ENCODE data around the gene BFAR.

The BFAR gene, protein sequence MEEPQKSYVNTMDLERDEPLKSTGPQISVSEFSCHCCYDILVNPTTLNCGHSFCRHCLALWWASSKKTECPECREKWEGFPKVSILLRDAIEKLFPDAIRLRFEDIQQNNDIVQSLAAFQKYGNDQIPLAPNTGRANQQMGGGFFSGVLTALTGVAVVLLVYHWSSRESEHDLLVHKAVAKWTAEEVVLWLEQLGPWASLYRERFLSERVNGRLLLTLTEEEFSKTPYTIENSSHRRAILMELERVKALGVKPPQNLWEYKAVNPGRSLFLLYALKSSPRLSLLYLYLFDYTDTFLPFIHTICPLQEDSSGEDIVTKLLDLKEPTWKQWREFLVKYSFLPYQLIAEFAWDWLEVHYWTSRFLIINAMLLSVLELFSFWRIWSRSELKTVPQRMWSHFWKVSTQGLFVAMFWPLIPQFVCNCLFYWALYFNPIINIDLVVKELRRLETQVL

GRCh38 chr16:14632693-14633569, at the start of gene BFAR:
BFAR (plus strand) TSS chr16:14632951; CDS start chr16:14644347, 11,396 bp downstream.
- TF ChIP-seq, protein P1, sequence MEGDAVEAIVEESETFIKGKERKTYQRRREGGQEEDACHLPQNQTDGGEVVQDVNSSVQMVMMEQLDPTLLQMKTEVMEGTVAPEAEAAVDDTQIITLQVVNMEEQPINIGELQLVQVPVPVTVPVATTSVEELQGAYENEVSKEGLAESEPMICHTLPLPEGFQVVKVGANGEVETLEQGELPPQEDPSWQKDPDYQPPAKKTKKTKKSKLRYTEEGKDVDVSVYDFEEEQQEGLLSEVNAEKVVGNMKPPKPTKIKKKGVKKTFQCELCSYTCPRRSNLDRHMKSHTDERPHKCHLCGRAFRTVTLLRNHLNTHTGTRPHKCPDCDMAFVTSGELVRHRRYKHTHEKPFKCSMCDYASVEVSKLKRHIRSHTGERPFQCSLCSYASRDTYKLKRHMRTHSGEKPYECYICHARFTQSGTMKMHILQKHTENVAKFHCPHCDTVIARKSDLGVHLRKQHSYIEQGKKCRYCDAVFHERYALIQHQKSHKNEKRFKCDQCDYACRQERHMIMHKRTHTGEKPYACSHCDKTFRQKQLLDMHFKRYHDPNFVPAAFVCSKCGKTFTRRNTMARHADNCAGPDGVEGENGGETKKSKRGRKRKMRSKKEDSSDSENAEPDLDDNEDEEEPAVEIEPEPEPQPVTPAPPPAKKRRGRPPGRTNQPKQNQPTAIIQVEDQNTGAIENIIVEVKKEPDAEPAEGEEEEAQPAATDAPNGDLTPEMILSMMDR (IDR thresholded peaks at IDR 0.05; ENCODE audit: low read depth, low read length) = no peak
- peak; percentile 92 for DNase-seq (ENCODE audit: extremely low read depth, low read depth)

- no peak for DNase-seq (ENCODE audit: extremely low read depth, low read depth)
- TF ChIP-seq, protein P1 (IDR thresholded peaks at IDR 0.05; ENCODE audit: low read depth, low read length) = no peak
Measured at GRCh38 chr16:14585287-14585686, 47.5 kb upstream of the BFAR start.

DNA sequence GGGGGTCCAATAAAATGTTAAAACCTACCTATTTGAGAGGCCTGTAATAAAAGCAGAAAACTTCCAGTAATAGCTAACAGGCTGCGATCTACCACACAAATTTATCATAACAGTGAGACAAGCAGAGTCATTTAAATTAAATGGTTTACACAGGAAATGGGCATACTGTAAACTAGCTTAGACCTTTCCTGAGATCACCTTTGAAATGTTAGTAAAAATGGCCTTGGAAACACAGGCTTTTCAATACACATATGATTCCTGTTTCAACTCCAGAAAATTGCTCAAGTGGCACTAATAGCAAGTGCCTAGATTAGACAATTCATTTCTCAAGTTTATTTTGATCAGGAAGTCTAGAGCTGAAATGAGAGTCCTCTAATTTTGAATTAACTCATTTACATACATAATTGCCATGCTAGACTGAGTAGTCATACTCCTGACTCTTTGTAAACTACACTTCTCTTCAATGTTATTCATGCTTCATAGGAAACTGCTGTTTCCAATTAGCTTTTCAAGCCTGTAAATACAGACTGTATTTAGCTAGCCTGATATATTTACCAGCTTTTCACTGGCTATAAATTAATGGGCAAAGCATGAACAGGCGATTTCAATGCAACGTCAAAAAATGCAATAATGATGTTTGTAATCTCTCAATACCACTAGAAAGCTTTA, 46.0 kb upstream of the BFAR start:
- peak; percentile 15 for DNase-seq (ENCODE audit: extremely low read depth, low read depth)
- TF ChIP-seq, protein P1 (IDR thresholded peaks at IDR 0.05; ENCODE audit: low read depth, low read length) = no peak

DNA sequence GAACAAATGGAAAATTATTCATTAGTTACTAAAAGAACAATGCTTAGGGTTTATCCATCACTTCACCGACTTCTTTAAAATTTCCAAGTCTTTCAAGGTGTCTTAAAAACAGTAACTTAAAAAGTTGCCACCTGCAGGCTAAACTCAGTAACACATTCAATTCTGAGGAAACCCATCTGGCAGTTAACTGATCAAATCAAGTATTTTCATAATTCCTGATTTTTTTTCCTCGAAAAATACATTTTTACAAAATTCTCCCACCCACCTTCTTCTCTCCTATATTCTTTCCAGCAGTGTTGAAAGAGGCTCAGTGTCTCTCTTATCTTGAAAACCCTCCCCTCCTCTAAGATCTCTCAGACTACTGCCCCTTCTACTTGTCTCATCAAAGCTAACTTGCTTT, 32.6 kb upstream of the BFAR start:
- TF ChIP-seq, protein P1 (IDR thresholded peaks at IDR 0.05; ENCODE audit: low read depth, low read length) = peak; percentile 26
- DNase-seq (ENCODE audit: extremely low read depth, low read depth) = peak; percentile 2

GRCh38 chr16:14602443-14602963, 30.2 kb upstream of the BFAR start:
- TF ChIP-seq, protein P1 (IDR thresholded peaks at IDR 0.05; ENCODE audit: low read depth, low read length) = no peak
- DNase-seq (ENCODE audit: extremely low read depth, low read depth) = no peak

DNA sequence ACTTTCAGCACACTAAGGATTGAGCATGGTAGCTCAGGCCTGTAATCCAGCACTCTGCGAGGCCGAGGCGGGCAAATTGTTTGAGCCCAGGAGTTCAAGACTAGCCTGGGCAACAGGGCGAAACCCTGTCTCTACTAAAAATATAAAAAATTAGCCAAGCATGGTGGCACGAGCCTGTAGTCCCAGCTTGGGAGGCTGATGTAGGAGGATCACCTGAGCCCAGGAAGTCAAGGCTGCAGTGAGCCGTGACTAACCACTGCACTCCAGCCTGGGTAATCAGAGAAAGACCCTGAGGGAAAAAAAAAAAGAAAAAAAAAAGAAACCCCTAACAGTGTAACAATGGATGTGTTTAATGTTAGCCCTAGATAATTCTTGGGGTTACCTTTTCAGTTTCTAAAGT, 26.6 kb upstream of the BFAR start:
- no peak for DNase-seq (ENCODE audit: extremely low read depth, low read depth)
- TF ChIP-seq, protein P1 (IDR thresholded peaks at IDR 0.05; ENCODE audit: low read depth, low read length) = no peak

All from AG09319 (cell line).